ENCODE data around the gene C8G.

DNA sequence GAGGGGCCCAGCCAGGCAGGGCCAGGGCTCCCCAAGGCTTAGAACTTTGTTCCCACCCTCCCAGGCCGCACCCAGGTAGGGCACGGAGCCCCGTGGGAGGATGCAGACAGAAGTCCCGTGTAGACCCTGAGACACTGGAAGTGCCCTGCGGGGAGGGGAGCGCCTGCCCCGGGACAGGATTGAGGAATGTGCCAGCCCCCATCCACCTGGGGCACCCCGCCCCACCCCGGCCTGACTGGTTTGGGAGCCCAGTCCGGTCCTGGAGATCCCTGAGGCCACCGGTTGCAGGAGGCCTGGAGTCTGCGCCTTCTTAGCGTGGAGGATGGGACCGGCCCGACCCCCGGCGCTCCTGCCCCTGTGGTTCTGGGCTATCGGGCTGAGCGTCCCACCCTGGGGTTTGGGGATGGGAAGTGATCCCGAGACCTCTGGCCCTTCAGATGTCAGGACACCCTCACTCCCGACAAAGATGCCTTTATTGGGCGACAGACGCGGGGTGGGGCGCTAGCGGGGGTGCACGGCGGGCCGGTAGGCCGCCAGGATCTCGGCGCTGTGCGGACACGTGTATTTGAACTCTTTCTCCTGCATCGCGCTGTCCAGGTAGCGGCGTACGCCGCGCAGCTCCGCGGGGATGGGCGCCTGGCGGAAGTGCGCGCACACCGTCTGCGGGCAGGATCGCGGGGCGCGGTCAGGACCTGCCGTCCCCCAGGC, 49.3 kb downstream of the C8G start:
- TF ChIP-seq GATA2 (IDR thresholded peaks at IDR 0.05; ENCODE audit: low read depth, low read length): no peak
- no peak for TF ChIP-seq GATA3 (IDR thresholded peaks at IDR 0.05; ENCODE audit: low read depth, low read length)

Data from SH-SY5Y (cell line).